WTC11 (cell line): ENCODE measurements around the gene SPIRE1.

ENCODE experiments used
- ARID4B ChIP-seq: sonication (generic); formaldehyde crosslinking; IDR thresholded peaks from 2 replicates; pipeline ENCODE4 v1.8.0; 2023; ENCODE audit warnings: missing genetic modification reagents, mild to moderate bottlenecking, borderline replicate concordance
- TCF7 ChIP-seq: sonication (generic); formaldehyde crosslinking; IDR thresholded peaks from 2 replicates; pipeline ENCODE4 v1.8.0; 2022; ENCODE audit warnings: mild to moderate bottlenecking, low read depth, missing genetic modification reagents, moderate library complexity

- TF ChIP-seq TCF7 (CRISPR knock-in tag) (no peak), ARID4B (CRISPR knock-in tag) (no peak)
Measured at GRCh38 chr18:12458771-12459170, 199.1 kb downstream of the SPIRE1 start.
